ENCODE measurements around the gene AGPAT4.

Gene AGPAT4

GRCh38 chr6:161133963-161134362 lies 139.9 kb downstream of the AGPAT4 start:
- Histone ChIP-seq H2AFZ (ENCODE audit: low read length) (no peak overlapping the region), H3K9me3 (ENCODE audit: insufficient read depth, low read depth, low read length) (no peaks in the 10 kb centered on the region)
- TF ChIP-seq CTCF (conservative IDR thresholded peaks at IDR 0.05; ENCODE audit: low read length) (no peak), EZH2phosphoT487 (IDR thresholded peaks at IDR 0.05; ENCODE audit: borderline replicate concordance) (no peak)

DNA sequence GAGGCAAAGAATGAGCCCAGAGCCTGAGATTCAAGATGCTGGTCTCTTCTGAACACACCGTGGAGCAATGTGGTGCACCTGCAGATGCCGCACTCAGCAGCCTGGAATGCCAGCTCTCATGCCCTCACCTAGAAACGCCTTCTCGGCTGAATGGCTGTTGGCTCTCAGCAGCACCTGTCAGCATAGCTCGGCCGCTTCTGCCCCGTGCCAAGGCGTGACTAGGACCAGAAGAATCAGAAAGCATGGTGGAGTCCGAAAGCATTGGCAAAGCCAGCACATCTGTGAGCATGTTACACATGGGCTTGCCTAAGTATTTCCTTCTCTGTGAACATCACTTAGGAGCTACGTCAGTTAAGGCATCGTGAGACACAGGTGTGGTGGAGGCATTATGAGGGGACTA lies 141.5 kb downstream of the AGPAT4 start:
- H3K9ac ChIP-seq (ENCODE audit: low read depth, low read length, poor library complexity, severe bottlenecking): no peak overlapping the region
- no peaks in the 10 kb centered on the region for H4K20me1 ChIP-seq (ENCODE audit: insufficient read depth, low read length, poor library complexity, severe bottlenecking)
- no peak overlapping the region for H2AFZ ChIP-seq (ENCODE audit: low read length)
- no peaks in the 10 kb centered on the region for H3K9me2 ChIP-seq (replicated peaks; ENCODE audit: low read depth, low read length)
- no peaks in the 10 kb centered on the region for H3K4me1 ChIP-seq (ENCODE audit: insufficient read depth, low read length, poor library complexity, severe bottlenecking)
- no peaks in the 10 kb centered on the region for H3K9me3 ChIP-seq (ENCODE audit: insufficient read depth, low read depth, low read length)
- H3K79me2 ChIP-seq (ENCODE audit: insufficient read depth, low read length): no peaks in the 10 kb centered on the region
- no peak overlapping the region for H3K4me3 ChIP-seq (ENCODE audit: low read length, poor library complexity, severe bottlenecking)
- H3K27me3 ChIP-seq (ENCODE audit: insufficient read depth, low read length, poor library complexity, severe bottlenecking): no peaks in the 10 kb centered on the region
- peaks cover 9% of the 10 kb centered on the region; the same call in 1 of the 2 replicates for H3K36me3 ChIP-seq (ENCODE audit: insufficient read depth, low read length)
- H3K4me2 ChIP-seq (ENCODE audit: low read depth, low read length, poor library complexity, severe bottlenecking): no peak overlapping the region
- H3F3A ChIP-seq (ENCODE audit: low read depth): no peaks in the 10 kb centered on the region
- TF ChIP-seq CTCF (conservative IDR thresholded peaks at IDR 0.05; ENCODE audit: low read length) (no peak), EZH2phosphoT487 (IDR thresholded peaks at IDR 0.05; ENCODE audit: borderline replicate concordance) (no peak)

More at GRCh38 chr6:161133963-161134362, 139.9 kb downstream of the AGPAT4 start:
- Histone ChIP-seq H4K20me1 (ENCODE audit: insufficient read depth, low read length, poor library complexity, severe bottlenecking) (no peaks in the 10 kb centered on the region), H3F3A (ENCODE audit: low read depth) (no peaks in the 10 kb centered on the region), H3K27me3 (ENCODE audit: insufficient read depth, low read length, poor library complexity, severe bottlenecking) (no peaks in the 10 kb centered on the region), H3K4me1 (ENCODE audit: insufficient read depth, low read length, poor library complexity, severe bottlenecking) (no peaks in the 10 kb centered on the region), H3K36me3 (ENCODE audit: insufficient read depth, low read length) (peaks cover 9% of the 10 kb centered on the region; the same call in 1 of the 2 replicates), H3K9me2 (replicated peaks; ENCODE audit: low read depth, low read length) (no peaks in the 10 kb centered on the region), H3K4me3 (ENCODE audit: low read length, poor library complexity, severe bottlenecking) (no peak overlapping the region), H3K79me2 (ENCODE audit: insufficient read depth, low read length) (no peaks in the 10 kb centered on the region), H3K4me2 (ENCODE audit: low read depth, low read length, poor library complexity, severe bottlenecking) (no peak overlapping the region), H3K9ac (ENCODE audit: low read depth, low read length, poor library complexity, severe bottlenecking) (no peak overlapping the region)

GRCh38 chr6:161130967-161131766 lies 142.7 kb downstream of the AGPAT4 start:
- Histone ChIP-seq H3K9me3 (ENCODE audit: insufficient read depth, low read depth, low read length) (no peaks in the 10 kb centered on the region), H3K79me2 (ENCODE audit: insufficient read depth, low read length) (no peaks in the 10 kb centered on the region), H3K36me3 (ENCODE audit: insufficient read depth, low read length) (peaks cover 9% of the 10 kb centered on the region; the same call in 1 of the 2 replicates), H3K9ac (ENCODE audit: low read depth, low read length, poor library complexity, severe bottlenecking) (no peak overlapping the region), H3K4me1 (ENCODE audit: insufficient read depth, low read length, poor library complexity, severe bottlenecking) (no peaks in the 10 kb centered on the region), H3K27me3 (ENCODE audit: insufficient read depth, low read length, poor library complexity, severe bottlenecking) (no peaks in the 10 kb centered on the region), H4K20me1 (ENCODE audit: insufficient read depth, low read length, poor library complexity, severe bottlenecking) (no peaks in the 10 kb centered on the region), H3F3A (ENCODE audit: low read depth) (no peaks in the 10 kb centered on the region), H3K9me2 (replicated peaks; ENCODE audit: low read depth, low read length) (no peaks in the 10 kb centered on the region), H3K4me3 (ENCODE audit: low read length, poor library complexity, severe bottlenecking) (no peak overlapping the region), H2AFZ (ENCODE audit: low read length) (no peak overlapping the region), H3K4me2 (ENCODE audit: low read depth, low read length, poor library complexity, severe bottlenecking) (no peak overlapping the region)
- TF ChIP-seq CTCF (conservative IDR thresholded peaks at IDR 0.05; ENCODE audit: low read length): no peak
- TF ChIP-seq EZH2phosphoT487 (IDR thresholded peaks at IDR 0.05; ENCODE audit: borderline replicate concordance): no peak
